ENCODE data around the gene S100A2. TPM values are rescaled to one million over a fixed set of nuclear protein-coding genes. Genes with fewer than 3 reads are reported as not detected.

S100A2 gene
- total and polyA plus RNA-seq, 2 of the 8 experiments (the other 6 are each of a cell fraction or from before 2014, with no cell fraction given): 0.86 TPM; not detected in 1

DNA sequence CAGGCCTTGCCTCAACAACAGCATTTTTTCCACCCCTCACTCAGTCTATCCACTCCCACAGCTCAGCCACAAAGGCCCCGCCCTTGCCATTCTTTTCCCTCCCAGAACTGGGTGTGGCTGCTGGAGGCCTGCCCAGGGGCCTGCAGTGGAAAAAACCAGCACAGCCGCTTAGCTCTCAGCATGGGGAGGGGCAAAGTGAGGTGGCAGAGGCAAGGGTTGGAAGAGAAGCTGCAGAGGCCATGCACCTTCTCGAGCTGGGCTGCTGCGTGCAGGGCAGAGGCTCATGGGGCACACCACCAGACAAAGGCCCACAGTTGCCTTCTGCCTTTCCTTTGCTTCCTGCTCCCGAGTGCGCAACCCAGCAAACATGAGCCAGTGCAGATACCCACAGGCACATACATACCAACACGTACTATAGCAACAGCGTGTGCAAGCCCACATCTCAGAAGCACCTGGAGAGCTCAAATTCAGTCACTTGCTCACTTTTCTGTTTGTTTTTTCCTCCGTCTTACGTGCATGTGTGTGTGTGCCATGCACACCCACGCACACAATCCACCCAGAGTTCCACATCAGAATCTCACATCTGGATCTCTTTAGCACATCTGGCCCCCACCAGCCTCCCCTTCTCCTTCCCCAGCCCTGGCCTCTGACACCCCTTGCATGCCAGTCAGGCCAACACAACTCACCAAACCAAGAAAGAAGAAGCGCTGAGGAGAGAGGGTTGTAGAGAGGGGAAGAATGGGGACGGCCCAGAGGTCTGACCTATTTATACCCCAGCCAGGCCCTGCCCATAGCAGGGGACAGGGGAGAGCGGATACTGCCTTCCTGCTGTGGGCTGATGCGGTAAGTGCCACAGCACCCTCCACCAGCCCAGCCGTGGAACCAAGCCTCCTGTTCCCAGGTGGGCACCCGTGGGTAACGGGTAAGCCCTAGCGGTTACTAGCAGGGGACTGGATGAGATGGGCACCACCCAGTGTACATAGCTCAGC lies 20.3 kb downstream of the S100A2 start, which contains the start of gene S100A4:
S100A4 (minus strand) TSS at position 740 of the 989 bp plus-strand sequence. CDS start 1,012 bp downstream, outside the sequence.
- 56% methylated on average over 17 of the region's 19 CpGs; no CpG with 5 or more reads in 1 of the 2 experiments for WGBS, 2 experiments (ENCODE audit: extremely low coverage in 1 of 2, insufficient coverage in 1 of 2, insufficient read length in 1 of 2, insufficient replicate concordance in 2 of 2, low coverage in 1 of 2, low lambda C conversion rate in 2 of 2, missing lambda C conversion rate in 1 of 2)
- H2BK20ac ChIP-seq (ENCODE audit: low read length): peak within 1 kb of the TSS; percentile 100
- H2AK5ac ChIP-seq (ENCODE audit: low read depth, low read length): peak within 1 kb of the TSS; percentile 87; the same call in 1 of the 2 replicates
- H3K4me1 ChIP-seq (replicated peaks in 1 of 4; ENCODE audit: control insufficient read depth in 3 of 4, insufficient read depth in 4 of 4, low read length in 3 of 4): peaks cover 4 to 35% (median 21%) of the 10 kb centered on the region in 4 experiments
- no peaks in the 10 kb centered on the region for H3K79me2 ChIP-seq (ENCODE audit: control insufficient read depth in 1 of 2, insufficient read depth in 2 of 2, low read length in 2 of 2)
- H3K27me3 ChIP-seq (replicated peaks in 1 of 4; ENCODE audit: control insufficient read depth in 3 of 4, extremely low read depth in 1 of 4, insufficient read depth in 3 of 4, low read length in 3 of 4): no peaks in the 10 kb centered on the region; a peak in 2 of 7 replicates
- H3K14ac ChIP-seq (ENCODE audit: insufficient read length): no peak within 1 kb of the TSS
- FAIRE-seq (no peak), DNase-seq (ENCODE audit: low read depth in 1 of 2, low spot score in 2 of 2) (peak in 1 of 2 experiments; percentile 87)
- H4K8ac ChIP-seq (ENCODE audit: extremely low read depth, insufficient read depth, low read length): no peak within 1 kb of the TSS; the same call in 1 of the 2 replicates
- H2AFZ ChIP-seq (ENCODE audit: low read length): peak within 1 kb of the TSS; percentile 17; the same call in 1 of the 2 replicates
- peak within 1 kb of the TSS; percentile 46 to 60 for H3K4me2 ChIP-seq (ENCODE audit: insufficient read depth in 1 of 2, low read depth in 2 of 2, low read length in 2 of 2)
- H3K18ac ChIP-seq (ENCODE audit: extremely low read depth, low read length): peak within 1 kb of the TSS; percentile 97
- H4K5ac ChIP-seq (ENCODE audit: insufficient read length, low read depth, low read length): peak within 1 kb of the TSS; percentile 59
- H3K23ac ChIP-seq (ENCODE audit: insufficient read length): no peak within 1 kb of the TSS
- CTCF ChIA-PET (ENCODE audit: partially characterized antibody): interaction anchor here (0.7 to 12.9 kb wide), 19 partner anchors 7 to 192 kb away, joined by 3 to 165 read pairs (median 5); partner anchors contain the start of genes S100A1, S100A13, S100A5 and S100A6
- no peaks in the 10 kb centered on the region for H3K9me3 ChIP-seq (ENCODE audit: insufficient read depth in 2 of 2, low read depth in 1 of 2, low read length in 1 of 2)
- H3K4ac ChIP-seq (replicated peaks; ENCODE audit: insufficient read length, low read depth, low read length): peak within 1 kb of the TSS; percentile 66
- peak within 1 kb of the TSS; percentile 93 for H2BK120ac ChIP-seq (replicated peaks; ENCODE audit: low read depth, low read length)
- H3K9ac ChIP-seq (replicated peaks in 1 of 4; ENCODE audit: extremely low read depth in 1 of 4, low read depth in 3 of 4, low read length in 3 of 4): peak within 1 kb of the TSS in 1 of 4 experiments; percentile 15; a peak in 2 of 7 replicates
- POLR2A ChIA-PET (ENCODE audit: partially characterized antibody): interaction anchor here (0.8 to 2.4 kb wide), 7 partner anchors 10 to 445 kb away, joined by 3 to 9 read pairs (median 6); partner anchors contain the start of genes RPS27, S100A13, S100A2 and S100A6
- H3K4me3 ChIP-seq (ENCODE audit: extremely low read depth in 1 of 4, insufficient read depth in 2 of 4, low read depth in 3 of 4, low read length in 4 of 4): peak within 1 kb of the TSS in 1 of 4 experiments; percentile 32; a peak in 2 of 8 replicates
- peak within 1 kb of the TSS; percentile 98 for H2BK5ac ChIP-seq (ENCODE audit: low read depth, low read length)
- H3K27ac ChIP-seq (ENCODE audit: low read depth, low read length): peak within 1 kb of the TSS; percentile 55
- no peaks in the 10 kb centered on the region for H4K20me1 ChIP-seq (replicated peaks in 1 of 2; ENCODE audit: control insufficient read depth in 1 of 2, insufficient read depth in 2 of 2, low read length in 2 of 2)
- H3K36me3 ChIP-seq (ENCODE audit: control insufficient read depth in 2 of 4, insufficient read depth in 4 of 4, low read length in 3 of 4): no peaks in the 10 kb centered on the region
- peaks cover 6% of the 10 kb centered on the region for H3K23me2 ChIP-seq (ENCODE audit: low read depth, low read length)
- peak within 1 kb of the TSS; percentile 98 for H2BK15ac ChIP-seq (ENCODE audit: low read length)
- peak within 1 kb of the TSS; percentile 99 for H2BK12ac ChIP-seq (ENCODE audit: low read depth, low read length)
- no peaks in the 10 kb centered on the region for H3K79me1 ChIP-seq (ENCODE audit: low read depth, low read length)
- H4K91ac ChIP-seq (replicated peaks; ENCODE audit: insufficient read length, low read length): peak within 1 kb of the TSS; percentile 93
- peak within 1 kb of the TSS; percentile 33 for H3K56ac ChIP-seq (replicated peaks; ENCODE audit: insufficient read length, low read depth, low read length)
- TF ChIP-seq TBP (IDR thresholded peaks at IDR 0.05; ENCODE audit: low read depth, low read length) (peak; percentile 26; the same call in 1 of the 2 replicates), JUND (IDR thresholded peaks at IDR 0.05; ENCODE audit: low read length) (no peak), SP1 (IDR thresholded peaks at IDR 0.05; ENCODE audit: low read depth, low read length) (peak; percentile 82), EP300 (IDR thresholded peaks at IDR 0.05; ENCODE audit: borderline replicate concordance in 1 of 2, low read depth in 2 of 2, low read length in 2 of 2) (0 out of 3 replicates have a peak, but pooled peaks of 1 of the 2 experiments have one; percentile 31), POLR2A (IDR thresholded peaks at IDR 0.05; ENCODE audit: control extremely low read depth in 1 of 2, low read depth in 2 of 2, low read length in 2 of 2) (peak in 1 of 2 experiments; percentile 34; a peak in 1 of 3 replicates), E2F6 (IDR thresholded peaks at IDR 0.05) (no peak)
- TF ChIP-seq, protein P1, sequence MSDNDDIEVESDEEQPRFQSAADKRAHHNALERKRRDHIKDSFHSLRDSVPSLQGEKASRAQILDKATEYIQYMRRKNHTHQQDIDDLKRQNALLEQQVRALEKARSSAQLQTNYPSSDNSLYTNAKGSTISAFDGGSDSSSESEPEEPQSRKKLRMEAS (IDR thresholded peaks at IDR 0.05): 0 out of 2 replicates have a peak, but pooled peaks have one; percentile 10
